Activated naive CD4-positive, alpha-beta T cell treated with anti-CD3 and anti-CD28 coated beads, Interleukin-2, amount 10 ng/mL, durations not matched to agents 7 days and 5 days (primary cell): Measurements from ENCODE around the gene USP11.

ENCODE experiments used
- CTCF ChIA-PET: fragments of 350-600 bp; sonication (Branson Sonifier 250); formaldehyde crosslinking; loops from one replicate; lab custom pipeline; 2021; ENCODE audit warnings: antibody characterized with exemption; lab: Charles Lee
- DNase-seq: peaks from one replicate; pipeline ENCODE4 v3.0.0-alpha.2; 2020
- H3K27ac Mint-ChIP-seq: one replicate; pipeline ENCODE4 v1.8.0; 2021; ENCODE audit warnings: mild to moderate bottlenecking, moderate library complexity, mixed read lengths
- H3K27me3 Mint-ChIP-seq: one replicate; pipeline ENCODE4 v1.8.0; 2021; ENCODE audit warnings: mild to moderate bottlenecking, mixed read lengths
- H3K36me3 Mint-ChIP-seq: one replicate; pipeline ENCODE4 v1.8.0; 2021; ENCODE audit warnings: mixed read lengths
- H3K4me1 Mint-ChIP-seq: one replicate; pipeline ENCODE4 v1.8.0; 2021; ENCODE audit warnings: mixed read lengths
- H3K4me3 Mint-ChIP-seq: one replicate; pipeline ENCODE4 v1.8.0; 2021; ENCODE audit warnings: mild to moderate bottlenecking, moderate library complexity, mixed read lengths
- H3K9me3 Mint-ChIP-seq: one replicate; pipeline ENCODE4 v1.8.0; 2021; ENCODE audit warnings: mixed read lengths

Gene USP11

DNA sequence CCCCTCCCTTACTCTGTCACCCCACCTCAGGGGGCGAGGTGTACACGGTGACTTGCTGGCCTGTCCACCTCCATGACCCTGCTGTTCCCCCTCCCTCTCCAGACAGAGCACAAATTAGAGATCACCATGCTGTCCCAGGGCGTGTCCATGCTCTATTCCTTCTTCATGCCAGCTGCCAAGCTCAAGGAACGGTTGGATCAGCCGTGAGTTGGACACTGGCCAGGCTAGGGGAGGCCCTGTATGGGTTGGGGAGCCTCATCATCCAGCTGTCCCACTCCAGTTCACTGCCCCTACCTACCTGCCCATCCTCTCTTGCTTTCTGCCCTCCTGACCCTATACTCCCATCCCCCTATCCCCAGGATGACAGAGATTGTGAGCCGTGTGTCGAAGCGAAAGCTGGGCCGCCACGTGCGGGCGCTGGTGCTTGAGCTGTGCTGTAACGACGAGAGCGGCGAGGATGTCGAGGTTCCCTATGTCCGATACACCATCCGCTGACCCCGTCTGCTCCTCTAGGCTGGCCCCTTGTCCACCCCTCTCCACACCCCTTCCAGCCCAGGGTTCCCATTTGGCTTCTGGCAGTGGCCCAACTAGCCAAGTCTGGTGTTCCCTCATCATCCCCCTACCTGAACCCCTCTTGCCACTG lies 18.3 kb upstream of the USP11 start:
- no peak for DNase-seq
- H3K4me1 Mint-ChIP-seq, result peaks cover 16% of the 10 kb centered on the region
- CTCF ChIA-PET, result interaction anchor here (1.5 kb wide), 1 partner anchor 309 kb away, joined by 3 read pairs; no protein-coding TSS in a partner anchor
- no peak overlapping the region for H3K27ac Mint-ChIP-seq
- no peaks in the 10 kb centered on the region for H3K27me3 Mint-ChIP-seq
- peaks cover 45% of the 10 kb centered on the region for H3K36me3 Mint-ChIP-seq
- H3K9me3 Mint-ChIP-seq, result no peaks in the 10 kb centered on the region
- no peak overlapping the region for H3K4me3 Mint-ChIP-seq

DNA sequence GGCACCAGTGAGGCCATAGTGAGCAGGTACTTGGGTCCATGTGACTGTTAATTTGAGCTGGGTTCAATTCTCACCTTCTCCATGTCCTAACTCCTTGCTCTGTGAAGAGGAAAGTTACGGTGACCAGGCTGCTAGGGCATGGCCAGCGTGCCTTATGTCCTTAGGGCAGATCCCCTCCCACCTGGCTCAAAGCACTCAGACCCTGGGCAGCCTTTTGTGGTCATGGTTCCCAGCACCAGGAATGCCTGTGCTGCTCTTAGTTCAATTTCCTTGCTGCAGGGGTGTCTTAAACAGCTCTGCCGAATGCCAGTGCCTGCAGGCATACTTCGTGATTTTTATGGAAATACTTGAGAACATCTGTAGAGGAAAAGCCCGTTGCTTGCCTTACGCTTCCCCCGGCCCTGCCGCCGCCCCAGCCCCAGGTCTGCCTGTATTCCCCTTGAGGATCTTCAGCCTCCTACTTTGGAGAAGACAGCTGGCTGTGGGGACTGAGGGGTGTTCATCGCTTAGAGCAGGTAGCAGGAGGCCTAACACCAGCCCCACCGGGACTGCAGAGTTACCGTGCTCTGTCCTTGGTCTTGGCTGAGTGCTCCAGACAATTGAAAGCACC lies 17.4 kb upstream of the USP11 start:
- H3K27me3 Mint-ChIP-seq, result no peaks in the 10 kb centered on the region
- no peak overlapping the region for H3K4me3 Mint-ChIP-seq
- H3K27ac Mint-ChIP-seq, result peak overlapping the region; percentile 45
- H3K36me3 Mint-ChIP-seq, result peaks cover 44% of the 10 kb centered on the region
- CTCF ChIA-PET, result interaction anchor here (1.5 kb wide), 1 partner anchor 308 kb away, joined by 3 read pairs; no protein-coding TSS in a partner anchor
- peaks cover 24% of the 10 kb centered on the region for H3K4me1 Mint-ChIP-seq
- no peaks in the 10 kb centered on the region for H3K9me3 Mint-ChIP-seq
- no peak for DNase-seq

DNA sequence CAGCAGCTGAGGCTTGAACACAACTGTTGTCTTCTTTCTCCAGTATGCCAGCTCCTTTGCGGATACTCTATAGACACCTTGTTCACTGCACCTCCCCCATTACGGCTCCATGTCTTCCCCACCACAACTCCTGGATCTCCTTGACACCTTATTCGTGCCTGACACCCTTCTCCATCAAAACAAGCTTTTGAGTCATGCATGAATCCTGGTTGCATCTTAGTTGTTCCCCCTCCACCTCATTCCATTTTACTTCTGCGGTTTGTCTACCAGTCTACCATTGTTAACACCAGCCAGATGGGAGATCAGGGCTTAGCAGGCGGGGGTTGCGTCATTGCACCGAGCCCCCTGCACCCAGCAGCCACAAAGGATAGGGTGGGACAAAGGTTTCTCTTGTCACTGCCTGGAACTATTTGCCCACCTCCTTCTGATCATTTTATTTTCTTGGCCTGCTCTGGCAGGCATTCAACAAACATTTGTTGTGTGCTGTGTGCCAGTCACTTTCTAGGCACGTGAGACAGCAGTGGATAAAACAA lies 16.4 kb upstream of the USP11 start:
- Mint-ChIP-seq H3K4me1 (peaks cover 30% of the 10 kb centered on the region), H3K27ac (peak overlapping the region; percentile 93), H3K9me3 (no peaks in the 10 kb centered on the region), H3K4me3 (no peak overlapping the region), H3K27me3 (no peaks in the 10 kb centered on the region), H3K36me3 (peaks cover 43% of the 10 kb centered on the region)
- CTCF ChIA-PET, result interaction anchor here (1.5 kb wide), 1 partner anchor 307 kb away, joined by 3 read pairs; no protein-coding TSS in a partner anchor
- no peak for DNase-seq

DNA sequence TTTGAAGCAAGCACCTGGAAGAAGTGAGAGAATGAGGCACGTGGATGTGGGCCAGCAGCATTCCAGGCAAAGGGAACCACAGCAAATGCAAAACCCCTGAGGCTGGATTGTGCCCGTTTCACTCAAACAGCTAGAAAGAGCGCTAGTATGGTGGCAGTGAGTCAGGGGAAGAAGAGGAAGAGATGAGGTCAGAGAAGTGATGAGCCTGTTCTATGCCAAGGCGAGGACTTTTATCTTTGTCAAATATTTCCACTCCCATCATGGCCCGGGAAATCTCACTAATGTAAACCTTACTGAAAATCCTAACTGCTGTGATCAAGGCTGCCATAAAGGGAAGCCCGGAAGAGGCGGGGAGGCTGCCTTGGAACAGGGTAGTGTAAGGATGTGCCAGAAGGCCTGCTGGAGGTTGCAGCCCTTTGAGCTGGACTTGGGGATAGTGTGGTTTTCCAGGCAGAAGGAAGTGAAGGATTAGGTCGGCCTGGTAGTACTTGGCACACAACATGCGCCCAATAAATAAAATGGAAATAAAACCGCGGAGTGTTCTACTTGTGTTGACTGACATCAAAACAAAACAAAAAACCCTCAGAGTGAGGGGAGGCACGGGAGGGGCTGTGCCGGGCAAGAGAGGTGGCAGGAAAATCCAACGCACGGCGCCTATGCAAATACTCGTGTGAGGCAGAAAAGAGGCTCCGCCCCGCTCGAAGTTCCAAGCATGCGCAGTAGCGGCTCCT lies 15.5 kb upstream of the USP11 start:
- H3K36me3 Mint-ChIP-seq, result peaks cover 40% of the 10 kb centered on the region
- H3K27me3 Mint-ChIP-seq, result no peaks in the 10 kb centered on the region
- CTCF ChIA-PET, result interaction anchor here (1.3 kb wide), 1 partner anchor 21 kb away, joined by 3 read pairs; no protein-coding TSS in a partner anchor
- peaks cover 38% of the 10 kb centered on the region for H3K4me1 Mint-ChIP-seq
- H3K27ac Mint-ChIP-seq, result peak overlapping the region; percentile 93
- DNase-seq, result no peak
- H3K4me3 Mint-ChIP-seq, result peak overlapping the region; percentile 85
- H3K9me3 Mint-ChIP-seq, result no peaks in the 10 kb centered on the region

DNA sequence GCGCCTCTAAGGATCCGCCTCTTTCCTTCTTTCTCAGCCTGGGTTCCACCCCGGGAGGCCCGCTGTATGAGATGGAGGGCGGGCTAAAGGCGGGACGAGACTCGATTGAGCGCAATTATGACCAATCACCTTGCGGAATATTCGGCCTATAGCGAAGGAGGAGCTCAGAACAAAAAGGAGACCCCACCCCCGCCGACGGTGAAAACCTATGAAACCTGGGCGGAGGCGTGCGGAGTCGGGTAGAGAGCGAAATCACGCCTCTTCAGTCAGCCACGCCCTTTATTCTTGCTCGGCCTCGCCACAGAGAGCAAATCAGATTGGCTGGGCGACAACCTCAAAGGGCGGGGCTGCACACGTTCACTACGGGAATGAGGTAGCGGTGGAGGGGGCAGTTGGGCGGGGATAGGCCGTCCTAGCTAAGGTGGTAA lies 14.9 kb upstream of the USP11 start:
- peaks cover 35% of the 10 kb centered on the region for H3K36me3 Mint-ChIP-seq
- no peaks in the 10 kb centered on the region for H3K27me3 Mint-ChIP-seq
- peak overlapping the region; percentile 85 for H3K4me3 Mint-ChIP-seq
- CTCF ChIA-PET, result interaction anchor here (1.3 kb wide), 1 partner anchor 20 kb away, joined by 3 read pairs; no protein-coding TSS in a partner anchor
- peak; percentile 97 for DNase-seq
- peak overlapping the region; percentile 96 for H3K27ac Mint-ChIP-seq
- H3K4me1 Mint-ChIP-seq, result peaks cover 38% of the 10 kb centered on the region
- H3K9me3 Mint-ChIP-seq, result no peaks in the 10 kb centered on the region

DNA sequence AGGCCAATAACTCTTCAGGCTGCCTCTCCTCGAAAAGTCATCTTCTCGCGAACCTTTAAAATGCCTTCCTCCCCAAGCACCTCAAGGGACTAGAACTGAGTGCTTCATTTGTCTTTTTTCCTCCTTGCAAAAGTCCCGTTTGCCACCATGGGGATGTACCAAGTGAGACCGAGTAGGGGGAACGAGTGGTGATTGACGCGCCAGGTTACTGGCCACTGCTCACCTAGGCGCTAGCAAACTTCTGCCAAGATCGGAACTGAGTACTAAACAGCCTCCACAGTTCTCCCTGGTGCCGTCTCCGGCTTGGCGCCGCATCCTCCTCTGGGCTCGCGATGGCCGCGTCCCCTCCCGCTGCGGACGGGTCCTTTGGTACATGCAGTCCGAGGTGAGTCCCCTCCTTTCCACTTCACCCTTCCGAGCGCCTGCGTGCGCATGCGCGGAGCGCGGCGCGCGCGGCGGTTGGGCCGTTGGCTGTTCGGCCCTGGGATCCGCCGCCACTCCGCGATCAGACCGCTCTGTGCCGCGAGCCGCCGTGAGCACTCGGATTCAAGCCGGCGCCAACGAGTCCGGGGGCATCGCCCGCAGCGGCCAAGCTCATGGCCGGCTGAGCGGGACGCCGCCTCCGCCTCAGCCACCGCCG lies 14.4 kb upstream of the USP11 start, which contains the start of gene CDK16:
Gene CDK16, plus strand, starts transcription at position 402 of the 640 bp plus-strand sequence. CDS start 4,877 bp downstream, outside the sequence.
- Mint-ChIP-seq H3K27ac (peak within 1 kb of the TSS; percentile 96), H3K9me3 (no peaks in the 10 kb centered on the region), H3K4me3 (peak within 1 kb of the TSS; percentile 85), H3K27me3 (no peaks in the 10 kb centered on the region), H3K36me3 (peaks cover 32% of the 10 kb centered on the region), H3K4me1 (peaks cover 38% of the 10 kb centered on the region)
- peak; percentile 74 for DNase-seq
- CTCF ChIA-PET, result interaction anchor here (1.3 kb wide), 1 partner anchor 20 kb away, joined by 3 read pairs; no protein-coding TSS in a partner anchor

DNA sequence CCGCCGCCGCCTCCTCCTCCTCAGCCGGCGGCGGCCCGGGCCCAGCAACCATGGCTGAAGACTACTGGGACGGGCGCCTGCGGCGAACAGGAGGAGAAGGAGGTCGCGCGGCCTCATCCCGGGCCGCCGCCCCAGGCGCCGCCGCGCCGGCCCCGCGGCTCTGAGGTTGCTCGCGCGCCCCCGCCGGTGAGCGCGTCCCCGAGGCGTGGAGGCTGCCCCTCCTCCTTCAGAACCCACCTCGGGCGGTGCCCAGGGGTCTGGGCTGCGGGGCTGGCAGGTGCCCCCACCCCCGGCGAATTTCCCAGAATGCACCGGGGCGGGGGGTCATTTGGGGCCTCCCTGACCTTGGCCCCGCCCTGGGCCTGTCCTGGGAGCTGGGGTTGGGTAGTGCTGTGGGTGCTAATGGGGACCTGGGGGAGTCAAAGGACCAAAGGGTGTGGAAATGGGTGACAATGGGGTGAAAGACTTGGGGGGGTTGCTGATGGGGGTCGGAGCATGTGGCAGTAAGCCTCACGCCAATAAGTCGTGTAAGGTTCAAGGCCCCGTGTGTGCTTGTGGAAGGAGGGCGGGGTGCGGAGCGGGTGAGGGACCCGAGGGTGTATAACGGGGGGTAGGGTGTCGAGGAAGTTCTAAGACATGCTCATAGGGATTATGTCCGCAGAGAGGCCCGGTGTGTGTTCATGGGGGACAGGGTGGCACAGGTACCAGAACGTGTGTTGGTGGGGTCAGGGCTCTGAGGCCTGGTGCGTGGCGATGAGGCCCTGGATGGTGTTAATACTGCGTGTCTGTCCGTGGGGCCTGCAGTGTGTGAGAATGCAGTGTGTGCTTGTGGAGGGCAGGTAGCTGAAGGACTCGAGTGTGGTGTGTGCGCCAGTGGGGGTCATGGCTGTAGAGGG lies 13.6 kb upstream of the USP11 start:
- CTCF ChIA-PET, result interaction anchor here (0.6 kb wide), 1 partner anchor 13 kb away, joined by 3 read pairs; the partner anchor contains the start of gene USP11
- Mint-ChIP-seq H3K27me3 (no peaks in the 10 kb centered on the region), H3K9me3 (no peaks in the 10 kb centered on the region), H3K36me3 (peaks cover 27% of the 10 kb centered on the region), H3K27ac (peak overlapping the region; percentile 92), H3K4me1 (peaks cover 36% of the 10 kb centered on the region), H3K4me3 (peak overlapping the region; percentile 85)
- DNase-seq, result peak; percentile 66

DNA sequence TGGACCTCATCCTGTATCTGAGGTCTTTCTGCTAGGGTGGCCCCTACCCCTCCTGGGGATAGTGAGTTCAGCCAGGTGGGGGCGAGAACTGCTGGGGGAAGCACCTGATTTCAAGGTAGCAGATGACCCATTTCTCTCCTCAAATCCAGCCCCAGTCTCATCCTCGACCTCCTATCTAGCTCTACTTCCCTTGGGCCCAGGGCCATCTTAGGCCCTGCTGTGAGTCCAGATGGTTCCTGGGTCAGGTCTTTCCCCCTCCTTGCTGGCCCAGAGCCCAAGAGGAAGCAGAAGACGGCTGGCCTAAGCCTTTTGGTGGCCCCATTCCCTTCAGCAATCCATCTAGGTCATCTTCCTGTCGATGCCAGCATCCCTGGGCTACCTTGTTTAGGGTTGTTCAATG lies 11.1 kb upstream of the USP11 start:
- Mint-ChIP-seq H3K36me3 (peaks cover 25% of the 10 kb centered on the region), H3K9me3 (no peaks in the 10 kb centered on the region), H3K4me1 (peaks cover 33% of the 10 kb centered on the region), H3K4me3 (no peak overlapping the region), H3K27me3 (no peaks in the 10 kb centered on the region), H3K27ac (no peak overlapping the region)
- no peak for DNase-seq
- CTCF ChIA-PET, result interaction anchor here (1.5 kb wide), 1 partner anchor 163 kb away, joined by 6 read pairs; no protein-coding TSS in a partner anchor

DNA sequence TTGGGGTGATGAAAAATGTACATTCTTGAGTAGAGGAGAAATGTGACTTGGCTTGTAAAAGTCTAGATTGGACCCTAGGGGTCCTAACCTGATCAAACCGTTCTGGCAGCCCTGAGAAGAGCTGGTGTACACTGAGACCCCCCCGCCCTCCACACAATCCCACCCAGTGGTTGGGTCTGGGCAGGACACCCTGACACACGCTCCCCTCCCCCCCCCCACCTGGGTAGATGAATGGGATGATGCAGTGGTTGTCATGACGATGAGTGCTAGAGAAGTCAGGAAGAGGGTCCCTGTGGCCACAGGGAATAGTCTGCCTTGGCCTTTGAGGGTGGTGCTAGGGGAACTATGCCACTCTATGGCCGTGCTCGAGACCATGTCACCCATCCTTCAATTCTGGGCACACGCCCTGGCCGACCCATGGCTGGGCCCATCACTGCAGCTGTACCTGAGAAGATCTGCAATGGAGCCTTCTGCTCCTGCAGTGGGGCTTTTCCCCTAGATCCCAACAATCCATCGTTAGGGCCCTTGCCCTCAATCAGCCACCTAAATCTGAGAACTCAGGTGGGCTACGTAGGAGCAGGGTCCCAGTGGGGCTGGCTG lies 10.0 kb upstream of the USP11 start:
- Mint-ChIP-seq H3K27ac (no peak overlapping the region), H3K4me3 (no peak overlapping the region), H3K27me3 (no peaks in the 10 kb centered on the region), H3K4me1 (peaks cover 24% of the 10 kb centered on the region), H3K9me3 (no peaks in the 10 kb centered on the region), H3K36me3 (peaks cover 26% of the 10 kb centered on the region)
- CTCF ChIA-PET, result no interaction called here
- no peak for DNase-seq

DNA sequence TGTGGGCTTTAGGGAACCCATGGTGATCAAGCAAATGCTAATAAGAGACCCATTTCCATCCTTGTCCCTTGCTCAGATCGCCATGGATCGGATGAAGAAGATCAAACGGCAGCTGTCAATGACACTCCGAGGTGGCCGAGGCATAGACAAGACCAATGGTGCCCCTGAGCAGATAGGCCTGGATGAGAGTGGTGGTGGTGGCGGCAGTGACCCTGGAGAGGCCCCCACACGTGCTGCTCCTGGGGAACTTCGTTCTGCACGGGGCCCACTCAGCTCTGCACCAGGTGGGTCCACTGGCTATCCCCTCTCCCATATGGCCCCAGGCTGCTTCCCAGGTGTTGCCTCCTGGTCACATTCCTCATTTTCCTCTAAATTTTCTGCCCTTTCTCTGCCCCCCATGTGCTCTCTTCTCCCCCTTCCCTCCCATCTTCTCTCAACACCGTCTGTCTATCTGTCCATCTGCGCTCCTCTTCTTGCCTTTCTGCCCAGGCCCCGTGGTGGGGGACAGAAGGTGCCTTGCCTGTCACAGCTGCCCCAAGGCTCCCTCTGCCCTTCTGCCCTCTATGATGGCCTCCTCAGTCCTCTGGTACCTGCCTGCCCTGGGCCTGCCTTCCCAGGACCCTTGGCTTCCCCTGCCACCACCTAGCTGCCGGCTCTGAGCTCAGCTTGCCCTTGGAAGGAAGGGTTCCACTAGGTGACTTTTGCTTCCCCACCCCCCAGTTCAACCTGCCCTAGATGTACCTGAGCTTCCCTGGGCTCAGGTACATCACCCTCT lies 9.1 kb upstream of the USP11 start:
- no peak overlapping the region for H3K27ac Mint-ChIP-seq
- H3K27me3 Mint-ChIP-seq, result no peaks in the 10 kb centered on the region
- H3K9me3 Mint-ChIP-seq, result no peaks in the 10 kb centered on the region
- H3K4me3 Mint-ChIP-seq, result no peak overlapping the region
- peaks cover 24% of the 10 kb centered on the region for H3K4me1 Mint-ChIP-seq
- DNase-seq, result no peak
- CTCF ChIA-PET, result no interaction called here
- peaks cover 32% of the 10 kb centered on the region for H3K36me3 Mint-ChIP-seq

DNA sequence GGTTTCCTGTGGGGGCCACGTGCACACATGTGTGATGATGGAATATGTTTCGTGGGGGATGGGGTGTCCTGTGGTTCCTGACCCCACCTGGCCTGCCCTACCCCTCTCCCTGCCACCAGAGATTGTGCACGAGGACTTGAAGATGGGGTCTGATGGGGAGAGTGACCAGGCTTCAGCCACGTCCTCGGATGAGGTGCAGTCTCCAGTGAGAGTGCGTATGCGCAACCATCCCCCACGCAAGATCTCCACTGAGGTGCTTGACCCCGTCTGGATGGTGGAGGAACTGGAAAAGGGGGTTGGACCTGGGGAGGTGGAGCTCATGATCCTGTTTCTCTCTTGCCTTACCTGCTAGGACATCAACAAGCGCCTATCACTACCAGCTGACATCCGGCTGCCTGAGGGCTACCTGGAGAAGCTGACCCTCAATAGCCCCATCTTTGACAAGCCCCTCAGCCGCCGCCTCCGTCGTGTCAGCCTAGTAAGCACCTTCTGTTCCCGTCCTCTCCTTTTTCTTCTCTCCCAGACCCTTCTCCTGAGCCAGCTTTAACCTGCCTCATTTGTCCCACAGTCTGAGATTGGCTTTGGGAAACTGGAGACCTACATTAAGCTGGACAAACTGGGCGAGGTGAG lies 8.4 kb upstream of the USP11 start:
- Mint-ChIP-seq H3K27ac (no peak overlapping the region), H3K4me1 (peaks cover 24% of the 10 kb centered on the region), H3K9me3 (no peaks in the 10 kb centered on the region), H3K4me3 (no peak overlapping the region), H3K36me3 (peaks cover 35% of the 10 kb centered on the region), H3K27me3 (no peaks in the 10 kb centered on the region)
- CTCF ChIA-PET, result no interaction called here
- no peak for DNase-seq

DNA sequence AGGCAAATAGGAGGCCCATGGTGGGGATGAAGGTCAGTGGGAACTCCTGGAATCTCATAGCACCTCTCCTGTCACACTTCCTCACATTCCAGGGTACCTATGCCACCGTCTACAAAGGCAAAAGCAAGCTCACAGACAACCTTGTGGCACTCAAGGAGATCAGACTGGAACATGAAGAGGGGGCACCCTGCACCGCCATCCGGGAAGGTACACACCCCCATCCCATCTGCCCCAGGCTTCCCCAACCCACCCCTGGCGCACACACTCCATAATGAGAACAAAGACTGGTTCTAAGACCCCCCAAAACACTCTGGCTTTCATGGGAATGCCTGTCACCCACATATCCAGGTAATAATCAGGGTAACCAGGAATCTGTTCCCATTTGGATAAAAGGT lies 7.9 kb upstream of the USP11 start:
- Mint-ChIP-seq H3K4me1 (peaks cover 19% of the 10 kb centered on the region), H3K9me3 (no peaks in the 10 kb centered on the region), H3K4me3 (no peak overlapping the region), H3K27ac (no peak overlapping the region), H3K27me3 (no peaks in the 10 kb centered on the region), H3K36me3 (peaks cover 34% of the 10 kb centered on the region)
- CTCF ChIA-PET, result no interaction called here
- no peak for DNase-seq
